Measurements from ENCODE around the gene CMC4.

CMC4 gene

DNA sequence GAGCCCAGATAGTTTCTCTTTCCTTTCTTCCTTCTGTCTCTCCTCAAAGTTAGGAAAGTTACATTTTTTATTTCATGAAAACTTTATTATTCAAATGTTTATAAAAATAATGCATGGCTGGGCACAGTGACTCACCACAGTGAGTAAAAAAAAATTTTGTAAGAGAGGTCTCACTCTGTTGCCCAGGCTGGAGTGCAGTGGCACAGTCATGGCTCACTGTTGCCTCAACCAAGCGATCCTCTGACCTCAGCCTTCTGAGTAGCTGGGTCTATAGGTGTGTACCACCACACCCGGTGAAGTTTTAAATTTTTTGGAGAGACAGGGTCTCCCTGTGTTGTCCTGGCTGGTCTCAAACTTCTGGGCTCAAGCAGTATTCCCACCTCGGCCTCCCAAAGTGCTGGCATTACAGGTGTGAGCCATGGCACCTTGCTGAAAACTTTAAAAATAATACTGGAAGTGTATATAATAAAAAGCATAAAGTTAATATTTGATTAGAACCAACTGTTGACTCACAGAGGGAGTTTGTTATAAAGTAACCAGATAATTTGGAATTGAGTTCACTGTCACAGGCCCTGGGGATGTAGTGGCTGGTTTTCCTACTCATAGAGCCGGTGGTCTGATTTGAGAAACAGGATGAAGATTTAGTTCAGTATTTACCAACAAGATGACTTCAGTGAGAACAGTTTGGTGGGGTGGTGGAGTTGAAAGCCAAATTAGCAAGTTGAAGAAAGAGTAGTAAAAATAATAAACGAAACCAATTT lies 18.0 kb downstream of the CMC4 start:
- no peak overlapping the region for H3K4me3 ChIP-seq (ENCODE audit: low read length)
- H3K9me3 ChIP-seq (ENCODE audit: insufficient read depth, low read depth, low read length), result no peaks in the 10 kb centered on the region
- no peaks in the 10 kb centered on the region for H3K27me3 ChIP-seq (ENCODE audit: insufficient read depth, low read length)
- H3K4me1 ChIP-seq (ENCODE audit: insufficient read depth, low read length), result peaks cover 7% of the 10 kb centered on the region; the same call in 1 of the 2 replicates
- H3K27ac ChIP-seq (ENCODE audit: low read length), result no peak overlapping the region
- H3K9ac ChIP-seq (ENCODE audit: low read depth, low read length), result no peak overlapping the region
- peaks cover 14% of the 10 kb centered on the region; the same call in 1 of the 2 replicates for H3K36me3 ChIP-seq (ENCODE audit: insufficient read depth, low read depth, low read length)

GRCh38 chrX:155048977-155049619 lies 21.8 kb downstream of the CMC4 start:
- no peaks in the 10 kb centered on the region for H3K27me3 ChIP-seq (ENCODE audit: insufficient read depth, low read length)
- no peaks in the 10 kb centered on the region; the same call in 1 of the 2 replicates for H3K4me1 ChIP-seq (ENCODE audit: insufficient read depth, low read length)
- no peak overlapping the region for H3K27ac ChIP-seq (ENCODE audit: low read length)
- H3K4me3 ChIP-seq (ENCODE audit: low read length), result no peak overlapping the region
- H3K36me3 ChIP-seq (ENCODE audit: insufficient read depth, low read depth, low read length), result peaks cover 8% of the 10 kb centered on the region; the same call in 1 of the 2 replicates
- no peak overlapping the region for H3K9ac ChIP-seq (ENCODE audit: low read depth, low read length)
- H3K9me3 ChIP-seq (ENCODE audit: insufficient read depth, low read depth, low read length), result no peaks in the 10 kb centered on the region

DNA sequence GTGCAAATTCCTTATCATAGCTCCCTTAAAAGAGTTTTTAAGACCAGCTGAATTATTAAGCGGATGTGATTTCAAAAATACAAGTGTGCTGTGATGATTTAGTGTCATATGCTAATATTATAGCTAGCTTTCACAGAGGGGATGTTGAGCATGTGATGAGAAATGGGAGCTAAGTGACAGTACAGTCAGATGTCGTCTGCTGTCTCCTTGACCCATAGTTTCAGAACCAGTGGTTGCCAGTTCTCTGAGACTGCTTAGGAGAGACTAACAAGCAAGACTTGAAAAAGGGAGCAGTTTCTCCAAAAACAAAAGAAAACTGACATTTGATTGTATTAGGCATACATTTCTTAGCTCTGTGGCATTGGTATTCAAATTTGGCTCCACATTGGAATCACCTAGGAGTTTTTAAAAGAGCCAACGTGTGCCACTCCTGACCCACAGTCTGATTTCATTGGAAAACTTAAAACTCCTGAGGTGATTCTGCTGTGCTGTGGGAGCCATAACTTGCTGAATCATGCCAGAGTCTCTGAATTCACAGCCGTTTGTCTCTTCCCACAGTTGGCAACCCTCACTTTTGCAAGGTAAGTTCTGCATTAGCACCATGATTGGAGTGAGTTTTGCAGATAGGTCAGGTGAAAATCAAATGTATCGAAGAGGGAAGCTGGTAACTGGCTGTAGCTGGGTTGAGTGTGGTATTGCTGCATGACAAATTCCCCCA lies 24.0 kb downstream of the CMC4 start:
- no peak overlapping the region for H3K9ac ChIP-seq (ENCODE audit: low read depth, low read length)
- H3K4me3 ChIP-seq (ENCODE audit: low read length), result no peak overlapping the region
- H3K36me3 ChIP-seq (ENCODE audit: insufficient read depth, low read depth, low read length), result peaks cover 4% of the 10 kb centered on the region; the same call in 1 of the 2 replicates
- H3K9me3 ChIP-seq (ENCODE audit: insufficient read depth, low read depth, low read length), result no peaks in the 10 kb centered on the region
- no peaks in the 10 kb centered on the region for H3K27me3 ChIP-seq (ENCODE audit: insufficient read depth, low read length)
- H3K27ac ChIP-seq (ENCODE audit: low read length), result no peak overlapping the region
- no peaks in the 10 kb centered on the region; the same call in 1 of the 2 replicates for H3K4me1 ChIP-seq (ENCODE audit: insufficient read depth, low read length)

GRCh38 chrX:155046129-155046810 lies 24.7 kb downstream of the CMC4 start:
- H3K27ac ChIP-seq (ENCODE audit: low read length), result no peak overlapping the region
- no peaks in the 10 kb centered on the region for H3K9me3 ChIP-seq (ENCODE audit: insufficient read depth, low read depth, low read length)
- H3K27me3 ChIP-seq (ENCODE audit: insufficient read depth, low read length), result no peaks in the 10 kb centered on the region
- no peak overlapping the region for H3K9ac ChIP-seq (ENCODE audit: low read depth, low read length)
- H3K4me1 ChIP-seq (ENCODE audit: insufficient read depth, low read length), result no peaks in the 10 kb centered on the region; the same call in 1 of the 2 replicates
- H3K4me3 ChIP-seq (ENCODE audit: low read length), result no peak overlapping the region
- H3K36me3 ChIP-seq (ENCODE audit: insufficient read depth, low read depth, low read length), result no peaks in the 10 kb centered on the region

GRCh38 chrX:155035688-155036087 lies 35.2 kb downstream of the CMC4 start:
- Histone ChIP-seq H3K27ac (ENCODE audit: low read length) (no peak overlapping the region), H3K36me3 (ENCODE audit: insufficient read depth, low read depth, low read length) (peaks cover 10% of the 10 kb centered on the region; the same call in 1 of the 2 replicates)

DNA sequence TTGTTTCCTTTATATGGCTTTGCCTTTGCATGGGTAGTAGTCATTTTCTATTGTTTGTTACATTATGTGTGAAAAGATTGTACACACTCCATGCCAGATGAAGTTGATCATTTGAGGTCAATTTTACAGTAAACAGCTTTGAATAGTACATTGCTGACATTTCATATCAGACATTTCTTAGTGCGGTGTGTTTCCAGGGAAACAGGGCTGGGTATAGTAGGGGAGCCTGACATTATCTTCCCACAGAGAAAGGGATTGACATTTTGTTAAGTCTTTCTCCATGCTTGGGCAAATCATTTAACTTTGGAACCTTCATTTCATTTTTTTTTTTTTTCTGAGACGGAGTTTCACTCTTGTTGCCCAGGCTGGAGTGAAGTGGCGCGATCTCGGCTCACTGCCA lies 39.3 kb downstream of the CMC4 start:
- Histone ChIP-seq H3K4me3 (ENCODE audit: low read length) (no peak overlapping the region), H3K9ac (ENCODE audit: low read depth, low read length) (no peak overlapping the region), H3K9me3 (ENCODE audit: insufficient read depth, low read depth, low read length) (peaks cover 6% of the 10 kb centered on the region; the same call in 1 of the 2 replicates), H3K27me3 (ENCODE audit: insufficient read depth, low read length) (no peaks in the 10 kb centered on the region), H3K27ac (ENCODE audit: low read length) (no peak overlapping the region), H3K4me1 (ENCODE audit: insufficient read depth, low read length) (no peaks in the 10 kb centered on the region), H3K36me3 (ENCODE audit: insufficient read depth, low read depth, low read length) (peaks cover 10% of the 10 kb centered on the region; the same call in 1 of the 2 replicates)

More at GRCh38 chrX:155035688-155036087, 35.2 kb downstream of the CMC4 start:
- Histone ChIP-seq H3K4me1 (ENCODE audit: insufficient read depth, low read length) (no peaks in the 10 kb centered on the region), H3K4me3 (ENCODE audit: low read length) (no peak overlapping the region), H3K9me3 (ENCODE audit: insufficient read depth, low read depth, low read length) (peaks cover 6% of the 10 kb centered on the region; the same call in 1 of the 2 replicates), H3K9ac (ENCODE audit: low read depth, low read length) (no peak overlapping the region), H3K27me3 (ENCODE audit: insufficient read depth, low read length) (no peaks in the 10 kb centered on the region)

GRCh38 chrX:155028877-155029291 lies 42.1 kb downstream of the CMC4 start:
- H3K4me1 ChIP-seq (ENCODE audit: insufficient read depth, low read length), result no peaks in the 10 kb centered on the region
- no peak overlapping the region for H3K9ac ChIP-seq (ENCODE audit: low read depth, low read length)
- H3K36me3 ChIP-seq (ENCODE audit: insufficient read depth, low read depth, low read length), result no peaks in the 10 kb centered on the region; the same call in 1 of the 2 replicates
- H3K9me3 ChIP-seq (ENCODE audit: insufficient read depth, low read depth, low read length), result no peaks in the 10 kb centered on the region
- H3K4me3 ChIP-seq (ENCODE audit: low read length), result no peak overlapping the region
- H3K27ac ChIP-seq (ENCODE audit: low read length), result no peak overlapping the region
- no peaks in the 10 kb centered on the region for H3K27me3 ChIP-seq (ENCODE audit: insufficient read depth, low read length)

DNA sequence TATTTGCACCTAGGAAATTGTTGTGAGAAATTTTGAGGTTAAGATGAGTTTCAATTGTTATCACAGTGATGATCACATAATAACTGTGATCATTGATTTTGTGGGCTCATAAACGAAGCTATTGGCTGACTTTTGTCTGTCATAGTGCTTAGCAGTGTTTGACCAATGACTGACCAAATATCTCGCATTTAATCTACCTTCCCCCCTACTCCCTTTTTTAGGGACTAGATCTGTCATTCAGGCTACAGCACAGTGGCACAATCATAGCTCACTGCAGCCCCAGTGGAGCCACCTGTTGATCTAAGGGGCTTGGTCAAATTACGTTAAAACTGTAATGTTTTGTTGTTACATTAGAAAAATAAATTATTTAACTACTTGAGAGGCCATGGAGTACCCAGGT lies 42.8 kb downstream of the CMC4 start:
- no peaks in the 10 kb centered on the region for H3K9me3 ChIP-seq (ENCODE audit: insufficient read depth, low read depth, low read length)
- peak overlapping the region; percentile 95; the same call in 1 of the 2 replicates for H3K9ac ChIP-seq (ENCODE audit: low read depth, low read length)
- H3K27me3 ChIP-seq (ENCODE audit: insufficient read depth, low read length), result no peaks in the 10 kb centered on the region
- H3K27ac ChIP-seq (ENCODE audit: low read length), result no peak overlapping the region
- H3K4me1 ChIP-seq (ENCODE audit: insufficient read depth, low read length), result no peaks in the 10 kb centered on the region
- H3K4me3 ChIP-seq (ENCODE audit: low read length), result peak overlapping the region; percentile 96
- H3K36me3 ChIP-seq (ENCODE audit: insufficient read depth, low read depth, low read length), result no peaks in the 10 kb centered on the region

GRCh38 chrX:155027509-155028066 lies 43.3 kb downstream of the CMC4 start:
- peak overlapping the region; percentile 76 for H3K27ac ChIP-seq (ENCODE audit: low read length)
- peak overlapping the region; percentile 96 for H3K4me3 ChIP-seq (ENCODE audit: low read length)
- no peaks in the 10 kb centered on the region for H3K36me3 ChIP-seq (ENCODE audit: insufficient read depth, low read depth, low read length)
- H3K4me1 ChIP-seq (ENCODE audit: insufficient read depth, low read length), result no peaks in the 10 kb centered on the region
- H3K9ac ChIP-seq (ENCODE audit: low read depth, low read length), result peak overlapping the region; percentile 95
- no peaks in the 10 kb centered on the region for H3K27me3 ChIP-seq (ENCODE audit: insufficient read depth, low read length)
- no peaks in the 10 kb centered on the region for H3K9me3 ChIP-seq (ENCODE audit: insufficient read depth, low read depth, low read length)

DNA sequence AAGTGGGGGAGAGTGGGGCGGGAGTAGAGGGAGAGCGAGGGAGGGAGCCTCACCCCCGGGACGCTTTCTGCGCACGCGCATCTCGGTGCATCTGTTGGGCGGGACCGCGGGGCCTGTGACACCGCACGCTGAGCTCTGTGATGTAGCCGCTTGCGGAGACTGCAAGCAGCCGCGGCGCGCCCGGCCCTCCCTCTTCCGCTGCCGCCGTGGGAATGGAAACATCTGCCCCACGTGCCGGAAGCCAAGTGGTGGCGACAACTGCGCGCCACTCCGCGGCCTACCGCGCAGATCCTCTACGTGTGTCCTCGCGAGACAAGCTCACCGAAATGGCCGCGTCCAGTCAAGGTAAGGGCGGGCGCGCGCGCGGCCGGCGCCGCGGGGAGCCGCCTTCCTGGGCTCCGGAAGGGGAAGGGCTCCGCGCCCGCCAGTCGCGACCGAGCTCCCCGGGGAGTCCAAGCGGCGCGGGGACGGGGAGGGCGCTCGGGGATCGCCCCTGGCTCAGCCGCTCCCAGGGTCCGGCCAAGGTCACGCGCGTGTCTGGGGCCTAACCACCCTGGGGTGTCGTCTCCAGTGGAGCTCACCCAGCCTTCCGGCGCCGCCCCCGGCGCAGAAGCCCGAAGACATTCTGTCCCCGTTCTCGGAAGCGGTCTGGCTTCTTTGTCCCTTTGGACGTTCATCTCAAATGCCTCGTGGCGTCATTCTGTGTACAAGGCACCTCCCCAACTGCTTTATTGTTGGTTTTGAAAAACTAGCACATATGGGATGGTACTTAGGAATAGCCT lies 44.0 kb downstream of the CMC4 start, which contains the start of gene FUNDC2:
Gene FUNDC2, plus strand, starts transcription at position 118 of the 782 bp plus-strand sequence. Its CDS starts 95 bp downstream, at position 213.
- Histone ChIP-seq H3K4me1 (ENCODE audit: insufficient read depth, low read length) (no peaks in the 10 kb centered on the region), H3K27ac (ENCODE audit: low read length) (peak within 1 kb of the TSS; percentile 76), H3K9me3 (ENCODE audit: insufficient read depth, low read depth, low read length) (no peaks in the 10 kb centered on the region), H3K36me3 (ENCODE audit: insufficient read depth, low read depth, low read length) (no peaks in the 10 kb centered on the region), H3K4me3 (ENCODE audit: low read length) (peak within 1 kb of the TSS; percentile 96), H3K9ac (ENCODE audit: low read depth, low read length) (peak within 1 kb of the TSS; percentile 95), H3K27me3 (ENCODE audit: insufficient read depth, low read length) (no peaks in the 10 kb centered on the region)
